Spleen (tissue), 7 donors: ENCODE measurements around the gene GAGE1.
"Not testable (repeated sequence)": the region's sequence is repeated elsewhere in the genome, so short reads cannot be mapped to it uniquely, and the experiment has no call there.

Source experiments
- POLR2A ChIP-seq, 3 donors: fragments of 450-650 bp; IDR thresholded peaks; one replicate each; pipeline ENCODE4 v1.5.1; 2017; ENCODE audit warnings: antibody characterized with exemption in 3 of 3, mild to moderate bottlenecking in 1 of 3
- POLR2AphosphoS5 ChIP-seq, 3 donors: sonication (generic); formaldehyde crosslinking; IDR thresholded peaks; one replicate each; pipeline ENCODE4 v1.5.1; 2017; ENCODE audit warnings: antibody characterized with exemption in 3 of 3
- TF ChIP-seq, protein P1 (sequence below), 11 experiments: fragments of 200-600 bp in 7 of 11; fragments of 450-650 bp in 4 of 11; sonication (generic) in 4 of 11; IDR thresholded peaks in 8 of 11; conservative IDR thresholded peaks in 3 of 11; 1 replicate in 7 of 11; 2 replicates in 4 of 11; pipeline versions ENCODE4 v1.4.0 to v1.8.0; 2016 to 2021; ENCODE audit warnings: antibody characterized with exemption in 11 of 11, inconsistent platforms in 4 of 11, mild to moderate bottlenecking in 1 of 11
- donor health status: DM: no; HTN: no; CAD: no; lungs with moderate emphysema.
- donor health status: DM: no; HTN: no; CAD: no.
- donor health status: DM: no; HTN: no; CAD: no.

DNA sequence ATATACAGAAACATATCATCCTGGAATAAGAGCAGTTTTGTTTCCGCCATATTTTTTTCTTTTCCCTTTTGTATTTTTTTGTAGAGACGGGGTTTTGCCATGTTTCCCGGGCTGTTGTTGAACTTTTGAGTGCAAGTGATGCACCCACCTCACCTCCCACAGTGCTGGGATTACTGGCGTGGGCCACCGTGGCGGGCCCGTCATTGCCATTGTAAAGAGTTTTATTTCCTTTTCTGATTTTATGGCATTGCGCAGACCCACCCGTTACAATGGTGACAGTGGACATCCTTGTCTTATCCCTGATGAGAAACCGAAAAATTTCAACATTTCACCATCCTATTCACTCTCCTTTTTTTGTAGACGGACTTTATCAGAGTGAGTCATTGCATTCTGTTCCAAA lies 30.1 kb upstream of the GAGE1 start:
- TF ChIP-seq, protein P1, sequence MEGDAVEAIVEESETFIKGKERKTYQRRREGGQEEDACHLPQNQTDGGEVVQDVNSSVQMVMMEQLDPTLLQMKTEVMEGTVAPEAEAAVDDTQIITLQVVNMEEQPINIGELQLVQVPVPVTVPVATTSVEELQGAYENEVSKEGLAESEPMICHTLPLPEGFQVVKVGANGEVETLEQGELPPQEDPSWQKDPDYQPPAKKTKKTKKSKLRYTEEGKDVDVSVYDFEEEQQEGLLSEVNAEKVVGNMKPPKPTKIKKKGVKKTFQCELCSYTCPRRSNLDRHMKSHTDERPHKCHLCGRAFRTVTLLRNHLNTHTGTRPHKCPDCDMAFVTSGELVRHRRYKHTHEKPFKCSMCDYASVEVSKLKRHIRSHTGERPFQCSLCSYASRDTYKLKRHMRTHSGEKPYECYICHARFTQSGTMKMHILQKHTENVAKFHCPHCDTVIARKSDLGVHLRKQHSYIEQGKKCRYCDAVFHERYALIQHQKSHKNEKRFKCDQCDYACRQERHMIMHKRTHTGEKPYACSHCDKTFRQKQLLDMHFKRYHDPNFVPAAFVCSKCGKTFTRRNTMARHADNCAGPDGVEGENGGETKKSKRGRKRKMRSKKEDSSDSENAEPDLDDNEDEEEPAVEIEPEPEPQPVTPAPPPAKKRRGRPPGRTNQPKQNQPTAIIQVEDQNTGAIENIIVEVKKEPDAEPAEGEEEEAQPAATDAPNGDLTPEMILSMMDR (IDR thresholded peaks at IDR 0.05 in 8 of 11, conservative IDR thresholded peaks at IDR 0.05 in 3 of 11), result not testable (repeated sequence)
- TF ChIP-seq POLR2A, POLR2AphosphoS5 (IDR thresholded peaks at IDR 0.05): not testable (repeated sequence)
